ENCODE measurements around the gene TECPR1.

Gene TECPR1

DNA sequence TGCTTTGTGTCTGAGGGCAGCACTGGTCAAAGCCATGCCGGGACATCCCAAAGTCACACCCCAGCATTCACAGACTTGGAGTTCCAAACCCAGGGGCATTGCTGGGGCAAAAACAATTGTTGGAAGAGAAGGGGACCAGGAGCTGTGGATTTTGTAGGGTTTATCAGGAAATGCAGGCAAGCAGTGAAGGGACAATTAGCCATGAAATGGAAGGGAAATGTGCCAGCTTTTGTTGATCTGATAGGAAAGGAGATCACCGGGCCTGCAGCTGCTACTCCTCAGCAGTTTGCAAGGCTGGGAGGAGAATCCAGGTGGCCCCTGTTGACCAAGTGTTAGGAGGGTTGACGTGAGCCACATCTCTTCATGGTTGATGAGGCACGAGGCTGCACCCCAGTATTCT, 26.9 kb upstream of the TECPR1 start:
- H3K4me3 ChIP-seq (ENCODE audit: low read depth, low read length) = no peak overlapping the region
- no peaks in the 10 kb centered on the region for H3K9me3 ChIP-seq (ENCODE audit: control insufficient read depth, insufficient read depth, low read depth, low read length)
- ChIA-PET POLR2A (no interaction called here), CTCF (interaction anchor here (0.6 kb wide), 1 partner anchor 504 kb away, joined by 3 read pairs; no protein-coding TSS in a partner anchor)
- H3K36me3 ChIP-seq (ENCODE audit: control insufficient read depth in 2 of 2, insufficient read depth in 1 of 2, low read length in 2 of 2) = peaks cover 0 to 10% of the 10 kb centered on the region in 2 experiments; a peak in 2 of 3 replicates
- peaks cover 12% of the 10 kb centered on the region for H3K4me1 ChIP-seq (ENCODE audit: control insufficient read depth, insufficient read depth, low read length)
- no peak overlapping the region for H3K27ac ChIP-seq (ENCODE audit: extremely low read depth, low read depth, low read length)
- TF ChIP-seq GLIS1 (tag by site-specific recombination; IDR thresholded peaks at IDR 0.05) (0 out of 2 replicates have a peak, but pooled peaks have one; percentile 1), ZNF514 (tag by site-specific recombination; IDR thresholded peaks at IDR 0.05) (no peak)

DNA sequence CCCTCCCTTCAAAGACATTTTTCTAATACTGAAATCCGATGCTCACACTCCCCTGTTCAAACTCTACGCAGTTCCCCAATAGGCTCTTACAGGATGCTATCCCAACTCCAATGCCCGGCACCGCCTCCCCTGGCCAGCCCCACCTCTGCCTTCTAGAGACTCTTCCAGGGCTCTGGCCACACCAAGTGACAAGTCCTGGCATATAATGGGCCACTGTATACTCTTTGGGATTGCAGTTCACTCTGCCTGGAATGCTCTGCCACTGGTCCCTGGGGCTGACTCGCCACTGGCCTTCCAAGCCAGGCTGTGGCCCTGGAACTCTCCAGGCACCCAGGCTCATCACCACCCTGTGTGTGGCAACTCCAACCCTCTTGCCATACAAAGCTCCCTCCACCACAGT, 26.4 kb upstream of the TECPR1 start:
- CTCF ChIA-PET = no interaction called here
- TF ChIP-seq ZNF600 (tag by site-specific recombination; IDR thresholded peaks at IDR 0.05) (peak; percentile 71), HOXC10 (CRISPR knock-in tag; IDR thresholded peaks at IDR 0.05) (no peak)
- TF ChIP-seq, protein P1, sequence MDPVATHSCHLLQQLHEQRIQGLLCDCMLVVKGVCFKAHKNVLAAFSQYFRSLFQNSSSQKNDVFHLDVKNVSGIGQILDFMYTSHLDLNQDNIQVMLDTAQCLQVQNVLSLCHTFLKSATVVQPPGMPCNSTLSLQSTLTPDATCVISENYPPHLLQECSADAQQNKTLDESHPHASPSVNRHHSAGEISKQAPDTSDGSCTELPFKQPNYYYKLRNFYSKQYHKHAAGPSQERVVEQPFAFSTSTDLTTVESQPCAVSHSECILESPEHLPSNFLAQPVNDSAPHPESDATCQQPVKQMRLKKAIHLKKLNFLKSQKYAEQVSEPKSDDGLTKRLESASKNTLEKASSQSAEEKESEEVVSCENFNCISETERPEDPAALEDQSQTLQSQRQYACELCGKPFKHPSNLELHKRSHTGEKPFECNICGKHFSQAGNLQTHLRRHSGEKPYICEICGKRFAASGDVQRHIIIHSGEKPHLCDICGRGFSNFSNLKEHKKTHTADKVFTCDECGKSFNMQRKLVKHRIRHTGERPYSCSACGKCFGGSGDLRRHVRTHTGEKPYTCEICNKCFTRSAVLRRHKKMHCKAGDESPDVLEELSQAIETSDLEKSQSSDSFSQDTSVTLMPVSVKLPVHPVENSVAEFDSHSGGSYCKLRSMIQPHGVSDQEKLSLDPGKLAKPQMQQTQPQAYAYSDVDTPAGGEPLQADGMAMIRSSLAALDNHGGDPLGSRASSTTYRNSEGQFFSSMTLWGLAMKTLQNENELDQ (tag by site-specific recombination; IDR thresholded peaks at IDR 0.05; ENCODE audit: low read depth) = no peak
- Histone ChIP-seq H3K4me1 (ENCODE audit: control insufficient read depth, insufficient read depth, low read length) (peaks cover 12% of the 10 kb centered on the region), H3K27ac (ENCODE audit: extremely low read depth, low read depth, low read length) (no peak overlapping the region), H3K36me3 (ENCODE audit: control insufficient read depth in 2 of 2, insufficient read depth in 1 of 2, low read length in 2 of 2) (peaks cover 0 to 4% of the 10 kb centered on the region in 2 experiments; a peak in 2 of 3 replicates), H3K9me3 (ENCODE audit: control insufficient read depth, insufficient read depth, low read depth, low read length) (no peaks in the 10 kb centered on the region), H3K4me3 (ENCODE audit: low read depth, low read length) (no peak overlapping the region)
- POLR2A ChIA-PET = interaction anchor here (0.6 kb wide), 1 partner anchor 1093 kb away, joined by 4 read pairs; no protein-coding TSS in a partner anchor

DNA sequence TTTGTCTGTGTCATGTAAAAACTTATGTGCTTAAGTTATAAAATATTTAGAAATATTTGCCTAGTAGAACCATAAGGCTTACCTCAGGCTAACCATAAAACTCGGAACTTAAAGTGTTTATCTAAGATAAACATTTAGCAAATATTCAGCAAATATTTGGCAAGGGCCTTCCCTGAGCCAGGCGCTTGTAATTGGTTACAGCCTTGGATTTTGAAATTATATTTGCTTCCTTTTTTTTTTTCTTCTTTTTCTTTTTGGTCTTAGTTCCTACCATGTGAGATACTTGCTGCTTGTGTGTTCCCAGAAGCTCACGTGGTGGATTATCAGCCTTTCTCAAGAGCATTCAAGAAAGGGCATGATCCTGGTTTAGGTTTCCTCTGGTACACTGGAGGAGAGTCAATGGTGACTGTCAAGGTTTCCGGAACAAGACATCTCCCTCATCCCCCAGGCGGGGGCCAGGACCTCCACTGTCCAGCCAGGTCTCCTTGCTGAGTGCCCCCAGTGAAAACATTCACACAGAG, 24.3 kb upstream of the TECPR1 start:
- ChIA-PET POLR2A (no interaction called here), CTCF (interaction anchor here (0.8 kb wide), 1 partner anchor 9 kb away, joined by 3 read pairs; no protein-coding TSS in a partner anchor)
- no peak for TF ChIP-seq SALL2 (tag by site-specific recombination; IDR thresholded peaks at IDR 0.05; ENCODE audit: borderline replicate concordance)
- TF ChIP-seq, protein P2, sequence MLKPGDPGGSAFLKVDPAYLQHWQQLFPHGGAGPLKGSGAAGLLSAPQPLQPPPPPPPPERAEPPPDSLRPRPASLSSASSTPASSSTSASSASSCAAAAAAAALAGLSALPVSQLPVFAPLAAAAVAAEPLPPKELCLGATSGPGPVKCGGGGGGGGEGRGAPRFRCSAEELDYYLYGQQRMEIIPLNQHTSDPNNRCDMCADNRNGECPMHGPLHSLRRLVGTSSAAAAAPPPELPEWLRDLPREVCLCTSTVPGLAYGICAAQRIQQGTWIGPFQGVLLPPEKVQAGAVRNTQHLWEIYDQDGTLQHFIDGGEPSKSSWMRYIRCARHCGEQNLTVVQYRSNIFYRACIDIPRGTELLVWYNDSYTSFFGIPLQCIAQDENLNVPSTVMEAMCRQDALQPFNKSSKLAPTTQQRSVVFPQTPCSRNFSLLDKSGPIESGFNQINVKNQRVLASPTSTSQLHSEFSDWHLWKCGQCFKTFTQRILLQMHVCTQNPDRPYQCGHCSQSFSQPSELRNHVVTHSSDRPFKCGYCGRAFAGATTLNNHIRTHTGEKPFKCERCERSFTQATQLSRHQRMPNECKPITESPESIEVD (tag by site-specific recombination; IDR thresholded peaks at IDR 0.05) = 0 out of 2 replicates have a peak, but pooled peaks have one; percentile 58
- TF ChIP-seq ZNF610 (tag by site-specific recombination; IDR thresholded peaks at IDR 0.05; ENCODE audit: borderline replicate concordance) = no peak
- TF ChIP-seq, protein P3, sequence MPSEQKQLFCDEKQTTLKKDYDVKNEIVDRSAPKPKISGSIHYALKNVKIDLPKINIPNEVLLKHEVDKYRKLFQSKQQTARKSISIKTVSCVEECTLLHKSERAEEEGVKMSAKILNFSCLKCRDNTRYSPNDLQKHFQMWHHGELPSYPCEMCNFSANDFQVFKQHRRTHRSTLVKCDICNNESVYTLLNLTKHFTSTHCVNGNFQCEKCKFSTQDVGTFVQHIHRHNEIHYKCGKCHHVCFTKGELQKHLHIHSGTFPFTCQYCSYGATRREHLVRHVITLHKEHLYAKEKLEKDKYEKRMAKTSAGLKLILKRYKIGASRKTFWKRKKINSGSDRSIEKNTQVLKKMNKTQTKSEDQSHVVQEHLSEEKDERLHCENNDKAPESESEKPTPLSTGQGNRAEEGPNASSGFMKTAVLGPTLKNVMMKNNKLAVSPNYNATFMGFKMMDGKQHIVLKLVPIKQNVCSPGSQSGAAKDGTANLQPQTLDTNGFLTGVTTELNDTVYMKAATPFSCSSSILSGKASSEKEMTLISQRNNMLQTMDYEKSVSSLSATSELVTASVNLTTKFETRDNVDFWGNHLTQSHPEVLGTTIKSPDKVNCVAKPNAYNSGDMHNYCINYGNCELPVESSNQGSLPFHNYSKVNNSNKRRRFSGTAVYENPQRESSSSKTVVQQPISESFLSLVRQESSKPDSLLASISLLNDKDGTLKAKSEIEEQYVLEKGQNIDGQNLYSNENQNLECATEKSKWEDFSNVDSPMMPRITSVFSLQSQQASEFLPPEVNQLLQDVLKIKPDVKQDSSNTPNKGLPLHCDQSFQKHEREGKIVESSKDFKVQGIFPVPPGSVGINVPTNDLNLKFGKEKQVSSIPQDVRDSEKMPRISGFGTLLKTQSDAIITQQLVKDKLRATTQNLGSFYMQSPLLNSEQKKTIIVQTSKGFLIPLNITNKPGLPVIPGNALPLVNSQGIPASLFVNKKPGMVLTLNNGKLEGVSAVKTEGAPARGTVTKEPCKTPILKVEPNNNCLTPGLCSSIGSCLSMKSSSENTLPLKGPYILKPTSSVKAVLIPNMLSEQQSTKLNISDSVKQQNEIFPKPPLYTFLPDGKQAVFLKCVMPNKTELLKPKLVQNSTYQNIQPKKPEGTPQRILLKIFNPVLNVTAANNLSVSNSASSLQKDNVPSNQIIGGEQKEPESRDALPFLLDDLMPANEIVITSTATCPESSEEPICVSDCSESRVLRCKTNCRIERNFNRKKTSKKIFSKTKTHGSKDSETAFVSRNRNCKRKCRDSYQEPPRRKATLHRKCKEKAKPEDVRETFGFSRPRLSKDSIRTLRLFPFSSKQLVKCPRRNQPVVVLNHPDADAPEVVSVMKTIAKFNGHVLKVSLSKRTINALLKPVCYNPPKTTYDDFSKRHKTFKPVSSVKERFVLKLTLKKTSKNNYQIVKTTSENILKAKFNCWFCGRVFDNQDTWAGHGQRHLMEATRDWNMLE (tag by site-specific recombination; conservative IDR thresholded peaks at IDR 0.05; ENCODE audit: low read depth) = no peak

More for the DNA sequence above, 24.3 kb upstream of the TECPR1 start:
- Histone ChIP-seq H3K9me3 (ENCODE audit: control insufficient read depth, insufficient read depth, low read depth, low read length) (no peaks in the 10 kb centered on the region), H3K27ac (ENCODE audit: extremely low read depth, low read depth, low read length) (no peak overlapping the region), H3K4me1 (ENCODE audit: control insufficient read depth, insufficient read depth, low read length) (peaks cover 5% of the 10 kb centered on the region), H3K36me3 (ENCODE audit: control insufficient read depth in 2 of 2, insufficient read depth in 1 of 2, low read length in 2 of 2) (no peaks in the 10 kb centered on the region; a peak in 1 of 3 replicates), H3K4me3 (ENCODE audit: low read depth, low read length) (no peak overlapping the region)

Data from HEK293 (cell line).